ENCODE results near the gene ZNF550. TPM values are rescaled to one million over a fixed set of nuclear protein-coding genes. Genes with fewer than 3 reads are reported as not detected.

The ZNF550 gene
- total and polyA plus RNA-seq, 2 of the 13 experiments (the other 11 are each of a cell fraction or from before 2014, with no cell fraction given), result 8.6 to 9.1 TPM

DNA sequence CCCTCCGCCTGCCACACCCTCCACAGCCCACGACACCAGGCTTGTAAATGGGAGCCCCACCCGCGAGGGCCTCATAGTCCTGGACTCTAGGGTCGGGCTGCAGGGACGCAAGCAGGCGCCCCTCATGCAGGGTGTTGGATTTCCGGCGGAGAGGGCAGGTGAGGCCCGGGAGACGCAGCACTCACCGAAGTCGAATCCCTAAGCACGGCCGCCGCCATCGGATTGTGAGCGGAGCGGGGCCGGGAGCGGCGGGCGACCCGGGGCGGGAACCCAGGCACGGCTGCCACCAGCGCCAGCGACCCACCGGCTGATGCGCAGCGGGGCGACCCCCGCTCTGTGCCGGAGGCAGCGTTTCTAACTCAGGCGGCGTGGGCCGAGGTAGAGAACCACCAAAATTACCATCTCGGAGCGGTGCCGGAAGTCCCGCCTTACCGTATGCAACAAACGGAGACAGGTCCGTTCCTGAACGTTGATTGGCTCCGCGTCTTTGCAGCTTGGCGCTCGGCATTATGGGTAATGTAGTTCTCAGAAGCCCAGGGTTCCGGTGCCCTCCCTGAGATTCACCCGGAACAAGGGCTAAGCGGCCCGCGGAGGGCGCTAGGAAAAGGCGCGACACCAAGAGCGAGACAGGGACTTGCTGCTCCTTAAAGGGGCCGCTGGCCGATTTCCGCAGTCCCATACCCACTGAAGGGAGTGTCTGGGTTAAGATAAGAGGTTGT is 19.0 kb upstream of the ZNF550 start, which contains the start of gene ZNF416 (continued):
- TF ChIP-seq, protein P1, sequence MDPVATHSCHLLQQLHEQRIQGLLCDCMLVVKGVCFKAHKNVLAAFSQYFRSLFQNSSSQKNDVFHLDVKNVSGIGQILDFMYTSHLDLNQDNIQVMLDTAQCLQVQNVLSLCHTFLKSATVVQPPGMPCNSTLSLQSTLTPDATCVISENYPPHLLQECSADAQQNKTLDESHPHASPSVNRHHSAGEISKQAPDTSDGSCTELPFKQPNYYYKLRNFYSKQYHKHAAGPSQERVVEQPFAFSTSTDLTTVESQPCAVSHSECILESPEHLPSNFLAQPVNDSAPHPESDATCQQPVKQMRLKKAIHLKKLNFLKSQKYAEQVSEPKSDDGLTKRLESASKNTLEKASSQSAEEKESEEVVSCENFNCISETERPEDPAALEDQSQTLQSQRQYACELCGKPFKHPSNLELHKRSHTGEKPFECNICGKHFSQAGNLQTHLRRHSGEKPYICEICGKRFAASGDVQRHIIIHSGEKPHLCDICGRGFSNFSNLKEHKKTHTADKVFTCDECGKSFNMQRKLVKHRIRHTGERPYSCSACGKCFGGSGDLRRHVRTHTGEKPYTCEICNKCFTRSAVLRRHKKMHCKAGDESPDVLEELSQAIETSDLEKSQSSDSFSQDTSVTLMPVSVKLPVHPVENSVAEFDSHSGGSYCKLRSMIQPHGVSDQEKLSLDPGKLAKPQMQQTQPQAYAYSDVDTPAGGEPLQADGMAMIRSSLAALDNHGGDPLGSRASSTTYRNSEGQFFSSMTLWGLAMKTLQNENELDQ (CRISPR knock-in tag; IDR thresholded peaks at IDR 0.05; ENCODE audit: borderline replicate concordance), result no peak
- TF ChIP-seq, protein P2, sequence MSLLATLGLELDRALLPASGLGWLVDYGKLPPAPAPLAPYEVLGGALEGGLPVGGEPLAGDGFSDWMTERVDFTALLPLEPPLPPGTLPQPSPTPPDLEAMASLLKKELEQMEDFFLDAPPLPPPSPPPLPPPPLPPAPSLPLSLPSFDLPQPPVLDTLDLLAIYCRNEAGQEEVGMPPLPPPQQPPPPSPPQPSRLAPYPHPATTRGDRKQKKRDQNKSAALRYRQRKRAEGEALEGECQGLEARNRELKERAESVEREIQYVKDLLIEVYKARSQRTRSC (CRISPR knock-in tag; IDR thresholded peaks at IDR 0.05; ENCODE audit: low read depth), result no peak
- TF ChIP-seq SMC3 (IDR thresholded peaks at IDR 0.05; ENCODE audit: low read length), result no peak
- TF ChIP-seq HMG20A (CRISPR knock-in tag; IDR thresholded peaks at IDR 0.05; ENCODE audit: borderline replicate concordance), result no peak
- TF ChIP-seq MBD4 (IDR thresholded peaks at IDR 0.05; ENCODE audit: borderline replicate concordance, low read length), result no peak
- no peak for TF ChIP-seq ZNF747 (CRISPR knock-in tag; IDR thresholded peaks at IDR 0.05; ENCODE audit: borderline replicate concordance)
- no peak for TF ChIP-seq SMARCC2 (IDR thresholded peaks at IDR 0.05)
- no peak for TF ChIP-seq ATM (IDR thresholded peaks at IDR 0.05; ENCODE audit: borderline replicate concordance)
- TF ChIP-seq REPIN1 (CRISPR knock-in tag; IDR thresholded peaks at IDR 0.05; ENCODE audit: borderline replicate concordance, low read depth), result no peak; the same call in 1 of the 2 replicates
- TF ChIP-seq ZNF543 (CRISPR knock-in tag; IDR thresholded peaks at IDR 0.05), result no peak; the same call in 1 of the 2 replicates
- TF ChIP-seq AKAP8 (CRISPR knock-in tag; IDR thresholded peaks at IDR 0.05), result no peak
- TF ChIP-seq, protein P3, sequence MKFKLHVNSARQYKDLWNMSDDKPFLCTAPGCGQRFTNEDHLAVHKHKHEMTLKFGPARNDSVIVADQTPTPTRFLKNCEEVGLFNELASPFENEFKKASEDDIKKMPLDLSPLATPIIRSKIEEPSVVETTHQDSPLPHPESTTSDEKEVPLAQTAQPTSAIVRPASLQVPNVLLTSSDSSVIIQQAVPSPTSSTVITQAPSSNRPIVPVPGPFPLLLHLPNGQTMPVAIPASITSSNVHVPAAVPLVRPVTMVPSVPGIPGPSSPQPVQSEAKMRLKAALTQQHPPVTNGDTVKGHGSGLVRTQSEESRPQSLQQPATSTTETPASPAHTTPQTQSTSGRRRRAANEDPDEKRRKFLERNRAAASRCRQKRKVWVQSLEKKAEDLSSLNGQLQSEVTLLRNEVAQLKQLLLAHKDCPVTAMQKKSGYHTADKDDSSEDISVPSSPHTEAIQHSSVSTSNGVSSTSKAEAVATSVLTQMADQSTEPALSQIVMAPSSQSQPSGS (CRISPR knock-in tag; IDR thresholded peaks at IDR 0.05), result no peak
- TF ChIP-seq, protein P4, sequence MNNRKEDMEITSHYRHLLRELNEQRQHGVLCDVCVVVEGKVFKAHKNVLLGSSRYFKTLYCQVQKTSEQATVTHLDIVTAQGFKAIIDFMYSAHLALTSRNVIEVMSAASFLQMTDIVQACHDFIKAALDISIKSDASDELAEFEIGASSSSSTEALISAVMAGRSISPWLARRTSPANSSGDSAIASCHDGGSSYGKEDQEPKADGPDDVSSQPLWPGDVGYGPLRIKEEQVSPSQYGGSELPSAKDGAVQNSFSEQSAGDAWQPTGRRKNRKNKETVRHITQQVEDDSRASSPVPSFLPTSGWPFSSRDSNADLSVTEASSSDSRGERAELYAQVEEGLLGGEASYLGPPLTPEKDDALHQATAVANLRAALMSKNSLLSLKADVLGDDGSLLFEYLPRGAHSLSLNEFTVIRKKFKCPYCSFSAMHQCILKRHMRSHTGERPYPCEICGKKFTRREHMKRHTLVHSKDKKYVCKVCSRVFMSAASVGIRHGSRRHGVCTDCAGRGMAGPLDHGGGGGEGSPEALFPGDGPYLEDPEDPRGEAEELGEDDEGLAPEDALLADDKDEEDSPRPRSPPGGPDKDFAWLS (CRISPR knock-in tag; IDR thresholded peaks at IDR 0.05; ENCODE audit: borderline replicate concordance), result no peak
- no peak for TF ChIP-seq NFIB (CRISPR knock-in tag; IDR thresholded peaks at IDR 0.05; ENCODE audit: borderline replicate concordance)
- no peak for TF ChIP-seq ZNF354B (CRISPR knock-in tag; IDR thresholded peaks at IDR 0.05)
- no peak for TF ChIP-seq ZNF101 (CRISPR knock-in tag; IDR thresholded peaks at IDR 0.05; ENCODE audit: borderline replicate concordance, low read depth)
- TF ChIP-seq, protein P5, sequence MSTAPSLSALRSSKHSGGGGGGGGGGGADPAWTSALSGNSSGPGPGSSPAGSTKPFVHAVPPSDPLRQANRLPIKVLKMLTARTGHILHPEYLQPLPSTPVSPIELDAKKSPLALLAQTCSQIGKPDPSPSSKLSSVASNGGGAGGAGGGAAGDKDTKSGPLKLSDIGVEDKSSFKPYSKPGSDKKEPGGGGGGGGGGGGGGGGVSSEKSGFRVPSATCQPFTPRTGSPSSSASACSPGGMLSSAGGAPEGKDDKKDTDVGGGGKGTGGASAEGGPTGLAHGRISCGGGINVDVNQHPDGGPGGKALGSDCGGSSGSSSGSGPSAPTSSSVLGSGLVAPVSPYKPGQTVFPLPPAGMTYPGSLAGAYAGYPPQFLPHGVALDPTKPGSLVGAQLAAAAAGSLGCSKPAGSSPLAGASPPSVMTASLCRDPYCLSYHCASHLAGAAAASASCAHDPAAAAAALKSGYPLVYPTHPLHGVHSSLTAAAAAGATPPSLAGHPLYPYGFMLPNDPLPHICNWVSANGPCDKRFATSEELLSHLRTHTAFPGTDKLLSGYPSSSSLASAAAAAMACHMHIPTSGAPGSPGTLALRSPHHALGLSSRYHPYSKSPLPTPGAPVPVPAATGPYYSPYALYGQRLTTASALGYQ (CRISPR knock-in tag; IDR thresholded peaks at IDR 0.05), result 0 out of 2 replicates have a peak, but pooled peaks have one; percentile 26
- TF ChIP-seq EZH2 (conservative IDR thresholded peaks at IDR 0.05; ENCODE audit: low read depth, low read length), result no peak
- TF ChIP-seq ZFP41 (CRISPR knock-in tag; IDR thresholded peaks at IDR 0.05; ENCODE audit: borderline replicate concordance), result peak; percentile 62; the same call in 1 of the 2 replicates
- no peak for TF ChIP-seq ZBTB3 (CRISPR knock-in tag; IDR thresholded peaks at IDR 0.05; ENCODE audit: borderline replicate concordance, low read depth)
- no peak for TF ChIP-seq ZFP1 (CRISPR knock-in tag; IDR thresholded peaks at IDR 0.05)
- no peak; the same call in 1 of the 2 replicates for TF ChIP-seq ESRRA (CRISPR knock-in tag; IDR thresholded peaks at IDR 0.05; ENCODE audit: low read depth)

Measured in HepG2 (cell line).